Measurements from ENCODE around the gene POC1B.

POC1B gene

GRCh38 chr12:89525824-89526770, at the start of gene POC1B:
Gene POC1B (minus strand): TSS chr12:89526047. CDS start chr12:89525895, 152 bp downstream.
- DNase-seq (ENCODE audit: low read depth), result peak; percentile 47

- DNase-seq (ENCODE audit: low read depth), result no peak
These were observed 49.5 kb upstream of the POC1B start for GRCh38 chr12:89575374-89575773.

GRCh38 chr12:89574736-89575208, 48.9 kb upstream of the POC1B start:
- DNase-seq (ENCODE audit: low read depth), result no peak

GRCh38 chr12:89573051-89573810, 47.4 kb upstream of the POC1B start:
- no peak for DNase-seq (ENCODE audit: low read depth)

- DNase-seq (ENCODE audit: low read depth), result no peak
These were observed 45.8 kb upstream of the POC1B start for GRCh38 chr12:89571491-89572195.

GRCh38 chr12:89568484-89568883, 42.6 kb upstream of the POC1B start:
- no peak for DNase-seq (ENCODE audit: low read depth)

- no peak for DNase-seq (ENCODE audit: low read depth)
These were observed 41.9 kb upstream of the POC1B start for GRCh38 chr12:89567691-89568239.

GRCh38 chr12:89566615-89567014, 40.8 kb upstream of the POC1B start:
- DNase-seq (ENCODE audit: low read depth), result no peak

- DNase-seq (ENCODE audit: low read depth), result no peak
These were observed 39.2 kb upstream of the POC1B start for GRCh38 chr12:89565002-89565401.

GRCh38 chr12:89559753-89560152, 33.9 kb upstream of the POC1B start:
- DNase-seq (ENCODE audit: low read depth), result no peak

GRCh38 chr12:89556976-89557375, 31.1 kb upstream of the POC1B start:
- DNase-seq (ENCODE audit: low read depth), result no peak

- no peak for DNase-seq (ENCODE audit: low read depth)
These were observed 26.5 kb upstream of the POC1B start for GRCh38 chr12:89552376-89552775.

- no peak for DNase-seq (ENCODE audit: low read depth)
These were observed 25.9 kb upstream of the POC1B start for GRCh38 chr12:89551747-89552146.

- DNase-seq (ENCODE audit: low read depth), result no peak
These were observed 21.3 kb upstream of the POC1B start for GRCh38 chr12:89547101-89547500.

- no peak for DNase-seq (ENCODE audit: low read depth)
These were observed 20.3 kb upstream of the POC1B start for GRCh38 chr12:89546151-89546550.

- DNase-seq (ENCODE audit: low read depth), result no peak
These were observed 18.9 kb upstream of the POC1B start for GRCh38 chr12:89544681-89545184.

GRCh38 chr12:89544022-89544421, 18.2 kb upstream of the POC1B start:
- DNase-seq (ENCODE audit: low read depth), result no peak

GRCh38 chr12:89542912-89543592, 17.2 kb upstream of the POC1B start:
- DNase-seq (ENCODE audit: low read depth), result peak; percentile 51

- DNase-seq (ENCODE audit: low read depth), result no peak
These were observed 16.4 kb upstream of the POC1B start for GRCh38 chr12:89542236-89542635.

GRCh38 chr12:89540586-89540985, 14.7 kb upstream of the POC1B start:
- DNase-seq (ENCODE audit: low read depth), result no peak

Measured in activated gamma-delta T cell treated with anti-CD3 and anti-CD28 coated beads, Interleukin-2, amount 50 U/mL, for 16 hours (primary cell).